BE2C (cell line): ENCODE results near the gene PHOSPHO1.

ENCODE experiments used
- DNase-seq: peaks from one replicate; pipeline ENCODE4 v3.0.0-alpha.2; 2020
- H3K27me3 ChIP-seq: fragments of 250-450 bp; sonication (Bioruptor Pico); 2 replicates; pipeline ENCODE4 v1.5.1; 2020; ENCODE audit warnings: mild to moderate bottlenecking
- H3K36me3 ChIP-seq: fragments of 250-450 bp; sonication (Bioruptor Pico); 2 replicates; pipeline ENCODE4 v1.5.1; 2020; ENCODE audit warnings: mild to moderate bottlenecking
- H3K4me1 ChIP-seq: fragments of 250-450 bp; sonication (Bioruptor Pico); 2 replicates; pipeline ENCODE4 v1.5.1; 2020
- H3K4me3 ChIP-seq: 2 replicates; pipeline ENCODE4 v1.5.1; 2011; ENCODE audit warnings: low read depth, low read length
- H3K9me3 ChIP-seq: fragments of 250-450 bp; sonication (Bioruptor Pico); 2 replicates; pipeline ENCODE4 v1.5.1; 2020
- TF ChIP-seq, protein P1 (sequence below): IDR thresholded peaks from 2 replicates; pipeline ENCODE4 v1.5.1; 2012; ENCODE audit warnings: mild to moderate bottlenecking, low read depth, low read length

Gene PHOSPHO1

DNA sequence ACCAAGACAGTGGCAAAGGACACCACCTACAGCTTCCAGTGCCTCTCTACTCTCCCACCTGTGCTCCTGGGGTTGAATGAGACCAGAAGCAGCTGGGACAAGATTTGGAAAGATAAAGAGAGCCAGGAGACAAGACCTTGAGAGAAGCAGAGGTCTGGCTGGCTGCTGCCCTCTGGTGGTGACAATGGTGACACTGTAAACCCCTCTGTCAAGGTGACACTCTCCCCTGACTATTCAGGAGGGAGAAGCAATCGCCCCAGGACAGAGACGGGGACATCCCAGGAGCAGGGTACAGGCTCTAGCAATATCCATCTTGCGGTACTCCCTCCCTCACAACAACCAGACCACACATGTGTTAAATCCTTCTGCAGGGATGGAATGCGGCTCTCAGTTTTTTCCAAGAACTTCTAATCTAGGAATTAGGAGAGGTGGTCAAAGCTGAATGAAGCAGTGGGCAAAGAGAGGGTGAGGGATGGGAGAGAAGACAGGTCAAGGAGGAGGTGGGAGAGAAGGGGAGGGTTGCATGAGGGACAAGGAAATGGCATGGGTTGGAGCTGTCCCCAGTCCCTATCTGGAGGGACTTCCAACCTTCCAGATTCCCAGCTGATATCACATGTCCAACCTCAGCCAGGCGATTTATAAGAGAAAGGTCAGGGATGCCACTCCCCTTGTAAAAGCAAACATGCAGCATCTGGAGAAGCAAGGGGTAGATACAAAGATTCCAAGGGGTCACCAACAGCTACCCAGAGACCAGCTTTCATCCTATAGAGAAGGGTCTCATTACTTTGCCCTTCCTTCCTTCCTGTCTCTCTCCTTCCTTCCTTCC lies 2.9 kb downstream of the PHOSPHO1 start:
- Histone ChIP-seq H3K27me3 (peaks cover 66% of the 10 kb centered on the region), H3K9me3 (no peaks in the 10 kb centered on the region), H3K36me3 (no peaks in the 10 kb centered on the region), H3K4me3 (no peak overlapping the region), H3K4me1 (no peaks in the 10 kb centered on the region)
- TF ChIP-seq, protein P1, sequence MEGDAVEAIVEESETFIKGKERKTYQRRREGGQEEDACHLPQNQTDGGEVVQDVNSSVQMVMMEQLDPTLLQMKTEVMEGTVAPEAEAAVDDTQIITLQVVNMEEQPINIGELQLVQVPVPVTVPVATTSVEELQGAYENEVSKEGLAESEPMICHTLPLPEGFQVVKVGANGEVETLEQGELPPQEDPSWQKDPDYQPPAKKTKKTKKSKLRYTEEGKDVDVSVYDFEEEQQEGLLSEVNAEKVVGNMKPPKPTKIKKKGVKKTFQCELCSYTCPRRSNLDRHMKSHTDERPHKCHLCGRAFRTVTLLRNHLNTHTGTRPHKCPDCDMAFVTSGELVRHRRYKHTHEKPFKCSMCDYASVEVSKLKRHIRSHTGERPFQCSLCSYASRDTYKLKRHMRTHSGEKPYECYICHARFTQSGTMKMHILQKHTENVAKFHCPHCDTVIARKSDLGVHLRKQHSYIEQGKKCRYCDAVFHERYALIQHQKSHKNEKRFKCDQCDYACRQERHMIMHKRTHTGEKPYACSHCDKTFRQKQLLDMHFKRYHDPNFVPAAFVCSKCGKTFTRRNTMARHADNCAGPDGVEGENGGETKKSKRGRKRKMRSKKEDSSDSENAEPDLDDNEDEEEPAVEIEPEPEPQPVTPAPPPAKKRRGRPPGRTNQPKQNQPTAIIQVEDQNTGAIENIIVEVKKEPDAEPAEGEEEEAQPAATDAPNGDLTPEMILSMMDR, result peak; percentile 97
- peak; percentile 78 for DNase-seq

DNA sequence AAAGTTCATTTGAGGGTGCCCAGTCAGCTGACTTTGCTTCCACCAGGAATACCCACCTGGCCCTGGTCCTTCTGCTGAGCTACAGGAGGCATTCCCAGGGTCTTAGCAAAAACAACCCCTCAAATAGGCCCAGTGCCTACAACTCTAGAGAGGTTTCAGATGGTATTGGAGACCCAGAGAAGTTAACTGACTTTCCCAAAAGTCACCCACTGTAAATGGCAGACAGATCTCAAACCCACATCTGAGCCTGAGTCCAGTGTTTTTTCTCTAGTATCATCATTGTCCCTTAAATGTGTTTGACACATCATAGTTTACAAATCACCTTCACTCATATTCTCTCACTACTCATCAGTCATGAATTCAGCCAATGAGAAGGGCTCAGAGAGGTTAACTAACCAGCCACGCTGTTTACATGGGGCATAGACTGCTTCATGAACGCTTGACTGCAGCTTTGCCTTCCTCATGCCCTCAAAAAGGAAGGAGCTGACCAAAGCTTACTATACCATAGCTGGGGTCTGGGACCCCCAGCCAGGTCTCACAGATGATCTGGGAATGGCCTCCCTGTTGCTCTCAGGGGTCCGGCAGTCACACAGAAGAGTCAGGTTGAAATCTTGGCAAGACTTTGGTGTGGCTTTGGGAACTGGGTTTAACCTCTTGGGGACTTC lies 3.7 kb downstream of the PHOSPHO1 start:
- Histone ChIP-seq H3K36me3 (no peaks in the 10 kb centered on the region), H3K9me3 (no peaks in the 10 kb centered on the region), H3K27me3 (peaks cover 74% of the 10 kb centered on the region), H3K4me3 (no peak overlapping the region), H3K4me1 (no peaks in the 10 kb centered on the region)
- DNase-seq, result no peak
- TF ChIP-seq, protein P1, result no peak

DNA sequence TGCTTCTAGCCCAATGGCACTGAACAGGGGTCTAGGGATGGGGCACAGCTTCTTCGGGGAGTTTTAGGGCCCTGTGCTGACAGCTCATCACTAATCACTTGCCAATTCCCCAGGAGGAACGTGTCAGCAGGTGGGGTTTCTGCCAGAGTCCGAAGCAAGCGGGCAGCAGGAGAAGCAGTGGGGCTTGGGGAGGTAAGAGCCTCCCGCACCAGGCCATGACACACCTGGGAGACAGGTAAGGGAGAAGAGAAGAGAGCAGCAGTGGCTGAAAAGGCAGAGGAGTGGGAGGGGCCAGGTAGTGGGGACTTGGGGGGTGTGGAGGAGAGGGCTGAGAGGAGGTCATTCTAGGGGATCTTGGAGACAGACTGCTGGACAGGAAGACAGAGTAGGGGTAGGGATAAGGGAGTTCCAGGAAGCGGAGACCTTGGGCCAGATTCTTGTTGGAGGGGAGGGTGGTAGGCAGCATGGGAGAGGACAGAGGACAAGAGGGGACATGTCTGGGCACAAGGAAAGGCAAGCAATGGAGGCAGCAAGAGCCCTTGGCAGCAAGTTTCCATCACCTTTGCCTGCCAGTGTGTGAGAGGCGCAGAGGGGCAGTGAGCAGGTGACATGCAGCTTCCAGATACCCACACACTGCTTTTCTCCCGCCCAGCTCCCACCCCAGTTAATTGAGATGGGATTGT lies 4.9 kb downstream of the PHOSPHO1 start:
- H3K4me1 ChIP-seq, result no peaks in the 10 kb centered on the region
- no peaks in the 10 kb centered on the region for H3K9me3 ChIP-seq
- H3K27me3 ChIP-seq, result peaks cover 69% of the 10 kb centered on the region
- TF ChIP-seq, protein P1, result no peak
- no peaks in the 10 kb centered on the region for H3K36me3 ChIP-seq
- H3K4me3 ChIP-seq, result no peak overlapping the region
- DNase-seq, result no peak

DNA sequence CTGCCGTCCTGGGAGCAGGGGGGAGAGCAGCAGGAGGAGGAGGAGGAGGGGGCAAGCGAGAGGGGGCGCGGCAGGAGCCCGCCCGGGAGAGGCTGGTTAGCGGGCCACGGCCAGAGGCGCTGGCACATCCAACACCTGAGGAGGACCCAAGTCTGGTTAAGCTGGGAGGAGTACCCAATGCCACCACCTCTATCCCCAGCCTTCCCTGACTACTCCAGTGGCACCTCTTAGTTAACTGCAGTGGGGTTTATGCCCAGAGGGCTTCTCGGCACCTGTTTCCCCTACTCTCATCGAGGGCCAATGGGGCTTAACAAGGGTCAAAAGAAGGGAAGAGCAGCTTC lies 5.6 kb downstream of the PHOSPHO1 start:
- Histone ChIP-seq H3K27me3 (peaks cover 65% of the 10 kb centered on the region), H3K36me3 (no peaks in the 10 kb centered on the region), H3K4me1 (no peaks in the 10 kb centered on the region), H3K4me3 (no peak overlapping the region), H3K9me3 (no peaks in the 10 kb centered on the region)
- DNase-seq, result no peak
- TF ChIP-seq, protein P1, result no peak

DNA sequence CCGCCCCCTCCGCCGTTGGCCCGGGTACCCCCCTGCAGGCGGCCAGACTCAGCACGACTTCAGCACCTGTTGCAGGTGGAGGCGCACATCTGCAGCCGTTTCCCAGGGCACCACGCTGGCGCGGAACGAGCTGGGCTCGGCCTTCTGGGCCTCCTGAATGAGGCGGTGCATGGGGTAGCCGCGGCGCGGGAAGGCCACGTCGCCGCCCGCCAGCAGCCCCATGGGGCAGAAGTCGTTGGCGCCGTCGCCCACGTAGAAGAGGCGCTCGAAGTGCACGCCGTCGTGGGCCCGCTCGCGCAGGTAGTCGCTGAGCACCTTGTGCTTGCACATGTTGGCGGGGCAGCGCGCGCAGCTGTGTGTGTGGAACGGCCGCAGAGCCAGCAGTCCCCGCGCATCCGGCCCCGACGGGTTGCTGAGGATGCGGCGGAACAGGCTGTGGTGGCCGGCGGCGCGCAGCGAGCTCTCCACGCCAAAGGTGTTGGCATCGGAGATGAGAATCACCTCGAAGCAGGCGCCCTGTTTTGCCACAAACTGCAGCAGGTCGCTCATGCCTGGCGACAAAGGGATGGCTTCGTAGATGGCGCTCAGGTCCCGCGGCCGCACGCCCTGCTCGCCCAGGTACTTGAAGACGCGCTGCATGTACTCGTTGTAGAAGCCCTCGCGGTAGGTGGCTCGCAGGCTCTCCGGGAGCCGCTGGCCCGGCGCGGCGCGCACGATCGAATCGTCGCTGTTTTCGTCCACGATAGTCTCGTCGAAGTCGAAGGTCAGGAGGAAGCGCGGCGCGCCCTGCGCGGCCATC lies 6.2 kb downstream of the PHOSPHO1 start:
- Histone ChIP-seq H3K27me3 (peaks cover 61% of the 10 kb centered on the region), H3K4me1 (no peaks in the 10 kb centered on the region), H3K9me3 (no peaks in the 10 kb centered on the region), H3K4me3 (no peak overlapping the region), H3K36me3 (no peaks in the 10 kb centered on the region)
- TF ChIP-seq, protein P1, result no peak
- no peak for DNase-seq
